Measurements from ENCODE around the gene TCP11X2.
"Not testable (repeated sequence)": the region's sequence is repeated elsewhere in the genome, so short reads cannot be mapped to it uniquely, and the experiment has no call there.

Gene TCP11X2

DNA sequence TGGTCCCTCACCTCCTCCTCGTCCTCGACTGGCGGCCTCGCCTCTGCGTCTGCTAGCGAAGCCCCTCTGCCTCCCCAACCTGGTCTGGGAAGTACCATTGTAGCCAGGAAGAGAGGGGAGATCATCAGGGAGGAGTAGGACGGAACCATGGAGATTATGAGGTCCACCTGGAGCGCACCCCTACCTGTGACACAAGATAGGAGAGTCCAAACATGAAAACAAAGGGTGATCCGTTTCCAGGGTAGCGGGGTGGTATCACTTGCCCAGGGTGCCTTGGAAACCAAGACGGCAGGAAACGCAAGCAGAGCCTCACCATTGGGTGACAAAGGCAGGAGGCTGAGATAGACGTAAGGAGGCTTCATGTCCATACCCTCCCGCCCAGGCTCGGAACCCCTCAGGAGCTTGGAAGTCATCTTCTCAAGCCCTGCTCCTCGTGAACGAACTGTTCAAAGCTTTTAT, at the start of gene TCP11X2:
Gene TCP11X2 (minus strand): TSS at position 51 of the 459 bp plus-strand sequence.
- not testable (repeated sequence) for DNase-seq

DNA sequence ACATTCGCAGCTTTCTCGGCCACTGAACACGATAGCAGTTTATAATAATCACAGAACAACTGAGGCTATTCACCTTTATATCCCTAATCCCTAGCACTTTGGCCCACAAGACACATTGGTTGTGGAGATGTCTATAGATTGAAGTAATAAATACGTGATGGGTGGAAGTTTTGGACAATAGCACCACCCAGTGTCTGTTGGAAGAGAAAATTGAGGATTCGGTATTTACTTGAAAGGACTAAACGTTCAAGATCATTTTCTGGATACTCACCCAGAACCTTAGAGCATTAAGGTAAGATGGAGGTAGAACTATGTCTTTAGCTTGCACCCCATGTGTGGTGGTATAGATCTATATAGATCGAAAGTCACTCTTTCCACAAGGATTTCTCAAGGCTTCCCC, 45.7 kb upstream of the TCP11X2 start:
- DNase-seq = peak; percentile 0

- peak; percentile 64 for DNase-seq
These were observed 44.6 kb upstream of the TCP11X2 start, which contains the start of gene TMSB15A for GRCh38 chrX:102515975-102516941. TSS of gene TMSB15A (minus strand) at chrX:102516739.

GRCh38 chrX:102514536-102514935, 42.9 kb upstream of the TCP11X2 start:
- DNase-seq = no peak

DNA sequence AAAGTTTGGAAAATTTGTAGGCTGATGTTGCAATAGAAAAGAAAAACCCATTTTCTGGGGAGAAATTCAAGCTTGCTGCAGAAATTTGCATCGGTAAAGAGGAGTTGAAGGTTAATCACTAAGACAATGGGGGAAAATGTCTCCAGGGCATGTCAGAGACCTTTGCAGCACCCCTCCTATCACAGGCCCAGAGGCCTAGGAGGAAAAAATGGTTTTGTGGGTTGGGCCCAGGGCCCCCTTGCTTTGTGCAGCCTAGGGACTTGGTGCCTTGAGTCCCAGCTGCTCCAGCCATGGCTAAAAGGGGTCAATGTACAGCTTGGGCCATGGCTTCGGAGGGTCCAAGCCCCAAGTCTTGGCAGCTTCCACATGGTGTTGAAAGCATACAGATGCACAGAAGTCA, 27.1 kb upstream of the TCP11X2 start:
- DNase-seq = no peak

DNA sequence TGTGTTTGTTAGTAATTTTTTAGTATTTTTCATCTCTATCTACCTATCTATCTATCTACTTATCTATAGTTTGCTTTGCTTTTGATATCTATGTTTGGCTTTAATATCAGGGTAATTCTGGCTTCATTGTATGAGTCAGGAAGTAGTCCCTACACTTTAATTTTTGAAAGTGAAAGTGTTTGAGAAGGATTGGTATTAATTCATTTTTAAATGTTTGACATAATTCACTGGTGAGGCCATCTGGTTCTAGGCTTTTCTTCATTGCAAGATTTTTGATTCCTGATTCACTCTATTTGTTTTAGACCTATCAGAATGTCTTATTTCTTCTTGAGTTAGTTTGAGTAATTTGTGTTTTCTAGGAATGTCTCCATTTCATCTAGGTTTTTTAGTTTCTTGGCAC, 20.2 kb upstream of the TCP11X2 start:
- no peak for DNase-seq

- not testable (repeated sequence) for DNase-seq
These were observed 7.2 kb upstream of the TCP11X2 start for GRCh38 chrX:102478765-102479164.

- DNase-seq = not testable (repeated sequence)
These were observed 1.4 kb downstream of the TCP11X2 start for GRCh38 chrX:102470215-102470614.

GRCh38 chrX:102458615-102459014, 13.0 kb downstream of the TCP11X2 start:
- not testable (repeated sequence) for DNase-seq

DNA sequence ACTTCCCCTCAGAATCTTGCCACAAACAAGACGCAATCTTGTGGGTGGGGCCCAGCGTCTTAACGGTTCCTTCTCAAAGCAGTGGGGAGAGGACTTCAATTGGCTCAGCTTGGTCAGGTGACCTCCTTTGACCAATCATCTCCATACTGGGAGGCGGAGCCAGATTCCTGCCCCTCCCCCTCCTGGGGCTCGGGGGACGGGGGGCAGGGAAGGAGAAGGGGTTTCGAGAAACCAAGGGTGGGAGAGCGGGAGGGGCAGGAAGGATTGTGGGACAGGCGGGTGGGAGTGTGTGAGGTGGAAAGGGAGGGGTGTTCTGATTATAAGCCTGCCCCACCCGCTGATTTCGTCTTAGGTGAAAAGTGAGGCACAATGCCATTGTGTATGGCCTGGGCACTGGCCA, 31.7 kb downstream of the TCP11X2 start, which contains the start of gene NXF2B:
Gene NXF2B (minus strand): TSS at position 101 of the 400 bp plus-strand sequence. CDS start 59,972 bp downstream, outside the sequence.
- DNase-seq = not testable (repeated sequence)

GRCh38 chrX:102414493-102414892, 57.1 kb downstream of the TCP11X2 start:
- DNase-seq = not testable (repeated sequence)

Data from NCI-H2171 (cell line).